Heart right ventricle (tissue), 16 donors: Measurements from ENCODE around the gene ZNF213. TPM values are rescaled to one million over a fixed set of nuclear protein-coding genes. Genes with fewer than 3 reads are reported as not detected.

Experiments
- ATAC-seq, 8 donors: fragments of 200-7000 bp; cut with Tn5 transposase; one replicate each; pipeline ENCODE4 v1.9.1; 2020; ENCODE audit warnings: mild to moderate bottlenecking in 8 of 8, moderate library complexity in 8 of 8, moderate number of reproducible peaks in 1 of 8
- DNase-seq, 2 donors: peaks; one replicate each; pipeline ENCODE4 v3.0.0-alpha.2; 2020
- H3K27ac ChIP-seq, 10 donors: fragments of 200-600 bp; sonication (generic) in 2 of 10; one replicate each; pipeline versions ENCODE4 v1.5.0 to v1.8.0; 2020 to 2022; ENCODE audit warnings: mild to moderate bottlenecking in 3 of 10
- H3K27me3 ChIP-seq, 7 donors: fragments of 200-600 bp; one replicate each; pipeline ENCODE4 v1.8.0; 2021 to 2022; ENCODE audit warnings: mild to moderate bottlenecking in 2 of 7
- H3K36me3 ChIP-seq, 9 donors: fragments of 200-600 bp; sonication (generic) in 1 of 9; one replicate each; pipeline versions ENCODE4 v1.5.0 to v1.8.0; 2020 to 2022; ENCODE audit warnings: mild to moderate bottlenecking in 2 of 9
- H3K4me1 ChIP-seq, 9 donors: fragments of 200-600 bp; sonication (generic) in 1 of 9; one replicate each; pipeline versions ENCODE4 v1.5.0 to v1.8.0; 2020 to 2022; ENCODE audit warnings: mild to moderate bottlenecking in 4 of 9
- H3K4me3 ChIP-seq, 10 donors: fragments of 200-600 bp; sonication (generic) in 2 of 10; one replicate each; pipeline versions ENCODE4 v1.5.0 to v1.8.0; 2020 to 2022; ENCODE audit warnings: mild to moderate bottlenecking in 7 of 10, moderate library complexity in 2 of 10
- H3K9me3 ChIP-seq, 11 donors: fragments of 200-600 bp in 10 of 11; sonication (generic) in 2 of 11; one replicate each; pipeline versions ENCODE4 v1.5.0 to v1.8.0; 2013 to 2022; ENCODE audit warnings: mild to moderate bottlenecking in 2 of 11, control low read depth in 1 of 11, moderate library complexity in 1 of 11
- WGBS, 2 donors: extraction: QIAGEN DNeasy Blood & Tissue Kit; methylation state at CpG; one replicate each; pipeline ENCODE4 v1.1.7; 2013; ENCODE audit warnings: inconsistent platforms in 1 of 2; 5-methylcytosine and 5-hydroxymethylcytosine counted together
- intact Hi-C, 10 donors: fragments of 100-400 bp; cut with DNase I; formaldehyde crosslinking; loops; one replicate each; pipeline versions ENCODE4 v1.11.1 to v1.14.2; 2022
- polyA plus RNA-seq, 2 donors: library from polyadenylated mRNA; stranded (reverse); fragments of 200-250 nt; gene quantifications; one replicate each; pipeline ENCODE4 v1.2.3, GENCODE V29; 2013
- total RNA-seq, 10 donors: library from RNA; stranded (reverse); fragmentation: NEBNext Ultra II Directional in 3 of 10; extraction: Animal tissue kit (Norgen Biotek cat#: 25700) in 3 of 10; gene quantifications; one replicate each; pipeline versions ENCODE4 v1.2.1 to v1.2.4, GENCODE V29; 2021 to 2023
- TF ChIP-seq, protein P1 (sequence below), 9 donors: fragments of 200-600 bp; sonication (generic) in 2 of 9; IDR thresholded peaks; one replicate each; pipeline versions ENCODE4 v1.5.0 to v1.8.0; 2021 to 2022; ENCODE audit warnings: antibody characterized with exemption in 9 of 9, mild to moderate bottlenecking in 5 of 9, moderate library complexity in 1 of 9
- donor health status: Arrhythmogenic right ventricular cardiomyopathy.
- donor health status: ischemic (EF 13 %, LVEDD 7.1; RV severe dilation, severe dysfunction).
- donor health status: healthy with polysubstance abuse.
- donor health status: DM: no; HTN: yes; CAD: no.
- donor health status: DM: no; HTN: no; CAD: no.
- donor health status: ischemic (EF 25% LVEDD 6.9; RV normal size, moderate dysfunction).
- donor health status: ischemic (EF 25% LVEDD 5.7; RV mildly dilated, moderate dysfunction).
- donor health status: healthy.
- donor health status: DM: yes; HTN: yes; CAD: no.
- donor health status: Ischemic cardiomyopathy.
- donor health status: ischemic (EF 35%, LVEDD 5.7; RV mildly dilated, moderate dysfunction).
- donor health status: nonischemic (EF 11% LVEDD 7.7; RV severe dilation, severe dysfunction).
- donor health status: DM: yes; HTN: yes; CAD: no.
- donor health status: PGD.
- donor health status: ischemic (EF 29% LVEDD 5.4; RV normal size, mild dysfunction).
- donor health status: nonischemic (EF 23%, LVEDD 6.1; RV moderate dilation, normal function).

The ZNF213 gene
- total and polyA plus RNA-seq, 12 donors = 5.9 to 10.1 (median 7.7) TPM

DNA sequence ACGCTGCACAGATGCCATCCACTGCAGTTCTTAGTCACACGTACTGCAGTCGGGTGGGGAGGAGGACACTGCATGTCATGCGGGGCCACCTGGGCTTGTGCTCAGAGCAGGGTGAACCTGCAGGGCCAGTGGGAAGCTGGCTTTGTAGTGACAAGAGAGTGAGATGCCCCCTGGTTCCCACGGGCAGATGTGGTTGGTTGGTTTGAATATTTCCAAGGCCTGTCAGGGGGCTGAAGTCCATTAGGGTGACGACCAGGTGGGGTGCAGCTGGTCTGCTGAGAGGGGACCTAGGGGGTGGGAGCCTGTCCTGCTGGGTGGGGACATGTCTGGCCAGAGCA lies 14.3 kb downstream of the ZNF213 start:
- no peak for ATAC-seq
- WGBS, 2 donors = 91 to 94% methylated on average over 6 of the region's 6 CpGs
- H3K4me3 ChIP-seq = peak overlapping the region in 4 of 10 donors; percentile 72 to 78 (median 75)
- peaks cover 5 to 47% (median 34%) of the 10 kb centered on the region in 9 donors for H3K4me1 ChIP-seq
- TF ChIP-seq, protein P1, sequence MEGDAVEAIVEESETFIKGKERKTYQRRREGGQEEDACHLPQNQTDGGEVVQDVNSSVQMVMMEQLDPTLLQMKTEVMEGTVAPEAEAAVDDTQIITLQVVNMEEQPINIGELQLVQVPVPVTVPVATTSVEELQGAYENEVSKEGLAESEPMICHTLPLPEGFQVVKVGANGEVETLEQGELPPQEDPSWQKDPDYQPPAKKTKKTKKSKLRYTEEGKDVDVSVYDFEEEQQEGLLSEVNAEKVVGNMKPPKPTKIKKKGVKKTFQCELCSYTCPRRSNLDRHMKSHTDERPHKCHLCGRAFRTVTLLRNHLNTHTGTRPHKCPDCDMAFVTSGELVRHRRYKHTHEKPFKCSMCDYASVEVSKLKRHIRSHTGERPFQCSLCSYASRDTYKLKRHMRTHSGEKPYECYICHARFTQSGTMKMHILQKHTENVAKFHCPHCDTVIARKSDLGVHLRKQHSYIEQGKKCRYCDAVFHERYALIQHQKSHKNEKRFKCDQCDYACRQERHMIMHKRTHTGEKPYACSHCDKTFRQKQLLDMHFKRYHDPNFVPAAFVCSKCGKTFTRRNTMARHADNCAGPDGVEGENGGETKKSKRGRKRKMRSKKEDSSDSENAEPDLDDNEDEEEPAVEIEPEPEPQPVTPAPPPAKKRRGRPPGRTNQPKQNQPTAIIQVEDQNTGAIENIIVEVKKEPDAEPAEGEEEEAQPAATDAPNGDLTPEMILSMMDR (IDR thresholded peaks at IDR 0.05) = no peak
- H3K27me3 ChIP-seq = peaks cover 0 to 14% (median 0%) of the 10 kb centered on the region in 7 donors
- no peak for DNase-seq
- peak overlapping the region in 9 of 10 donors; percentile 72 to 93 (median 87) for H3K27ac ChIP-seq
- H3K36me3 ChIP-seq = no peaks in the 10 kb centered on the region
- intact Hi-C loops = no loop called here
- peaks cover 0 to 5% (median 0%) of the 10 kb centered on the region in 11 donors for H3K9me3 ChIP-seq

DNA sequence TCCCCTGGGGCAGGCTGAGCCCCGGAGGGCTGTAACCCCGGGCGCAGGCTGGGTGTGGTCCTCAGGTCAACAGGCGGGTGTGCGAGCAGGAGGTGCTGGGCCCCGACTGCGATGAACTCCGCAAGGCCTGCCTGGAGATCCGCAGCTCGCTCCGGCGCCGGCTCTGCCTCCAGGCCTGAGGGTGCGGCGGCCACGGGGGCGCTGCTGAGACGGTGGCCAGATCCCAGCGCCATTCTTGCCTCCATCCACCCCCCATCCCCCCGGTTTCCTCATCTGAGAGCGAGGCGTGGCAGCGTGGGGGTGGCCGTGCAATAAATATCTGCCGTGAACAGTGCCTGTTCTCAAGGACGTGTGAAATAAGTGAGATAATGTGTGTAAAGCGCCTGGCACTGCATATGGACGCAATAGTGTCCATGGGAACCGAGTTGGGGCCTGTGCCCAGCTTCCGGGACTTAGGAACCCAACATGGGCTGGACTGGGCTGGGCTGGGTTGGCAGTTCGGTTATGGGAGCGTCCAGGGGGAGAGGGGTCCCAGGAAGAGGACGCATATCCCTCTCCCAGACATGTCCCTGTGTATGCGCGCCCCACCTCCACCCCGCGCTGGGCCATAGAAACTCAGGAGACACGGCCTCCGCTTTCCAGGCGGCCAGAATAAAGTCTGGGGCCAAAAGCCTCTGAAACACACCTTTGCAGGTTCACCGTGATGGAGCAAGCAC lies 15.0 kb downstream of the ZNF213 start:
- intact Hi-C loops = loop anchor here in 3 of 10 donors (10.0 kb wide), 3 partner anchors 115 to 355 kb away; partner anchors contain the start of gene CLUAP1 (in 1 of the 3)
- ATAC-seq (peak; percentile 46 to 70 (median 61)), DNase-seq (peak; percentile 73)
- TF ChIP-seq, protein P1 (IDR thresholded peaks at IDR 0.05) = peak in 8 of 9 donors; percentile 22 to 63 (median 52)
- Histone ChIP-seq H3K27me3 (peaks cover 0 to 14% (median 0%) of the 10 kb centered on the region in 7 donors), H3K27ac (peak overlapping the region; percentile 59 to 93 (median 87)), H3K36me3 (no peaks in the 10 kb centered on the region), H3K4me1 (peaks cover 2 to 41% (median 28%) of the 10 kb centered on the region in 9 donors), H3K9me3 (peaks cover 0 to 10% (median 0%) of the 10 kb centered on the region in 11 donors), H3K4me3 (peak overlapping the region; percentile 53 to 78 (median 70))
- WGBS, 2 donors = 8% methylated on average over 39 to 41 of the region's 41 CpGs

DNA sequence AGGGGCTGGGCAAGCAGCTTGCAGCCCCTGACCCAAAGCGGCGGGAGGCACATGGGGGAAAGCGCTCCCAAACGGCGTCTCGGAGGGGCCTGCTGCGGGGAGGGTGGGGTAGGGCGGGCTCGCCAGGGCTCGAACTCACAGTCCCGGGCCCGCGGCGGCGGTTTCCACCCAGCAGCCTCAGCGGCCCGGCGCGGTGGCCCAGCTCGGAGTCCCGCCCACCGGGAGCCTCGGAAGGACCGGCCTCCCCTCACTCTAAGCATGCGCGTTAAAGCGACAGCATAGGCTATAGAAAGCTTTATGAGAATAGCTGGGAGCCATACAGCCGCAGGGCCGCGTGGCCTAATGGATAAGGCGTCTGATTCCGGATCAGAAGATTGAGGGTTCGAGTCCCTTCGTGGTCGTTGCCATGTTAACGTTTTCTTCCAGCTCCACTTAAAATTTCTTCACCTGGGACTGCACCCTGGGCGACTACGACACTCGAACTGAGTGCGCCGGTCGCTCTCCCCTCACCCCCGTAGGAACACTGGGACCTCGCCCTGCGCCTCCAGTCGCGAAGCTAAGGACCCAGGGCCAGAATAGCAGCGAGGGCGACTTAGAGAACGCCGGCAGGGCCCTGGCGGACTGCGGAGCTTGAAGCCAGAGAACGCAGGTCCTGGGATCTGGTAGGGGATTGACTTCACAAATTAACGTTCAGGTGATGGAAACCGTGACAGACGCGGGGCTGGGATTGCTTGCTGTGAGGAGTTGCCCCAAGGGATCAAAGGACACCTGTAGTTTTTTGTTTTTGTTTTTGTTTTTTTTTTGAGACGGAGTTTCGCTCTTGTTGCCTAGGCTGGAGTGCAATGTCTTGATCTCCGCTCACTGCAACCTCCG lies 15.8 kb downstream of the ZNF213 start:
- peak overlapping the region; percentile 59 to 93 (median 87) for H3K27ac ChIP-seq
- H3K36me3 ChIP-seq = no peaks in the 10 kb centered on the region
- peaks cover 0 to 14% (median 0%) of the 10 kb centered on the region in 7 donors for H3K27me3 ChIP-seq
- H3K4me3 ChIP-seq = peak overlapping the region; percentile 53 to 78 (median 70)
- ATAC-seq (peak; percentile 91 to 95 (median 94)), DNase-seq (peak; percentile 93 to 94)
- TF ChIP-seq, protein P1 (IDR thresholded peaks at IDR 0.05) = no peak
- H3K4me1 ChIP-seq = peaks cover 2 to 38% (median 21%) of the 10 kb centered on the region in 9 donors
- WGBS, 2 donors = 1% methylated on average over 62 of the region's 62 CpGs
- intact Hi-C loops = loop anchor here in 3 of 10 donors (10.0 kb wide), 3 partner anchors 114 to 354 kb away; partner anchors contain the start of gene CLUAP1 (in 1 of the 3)
- H3K9me3 ChIP-seq = peaks cover 0 to 11% (median 0%) of the 10 kb centered on the region in 11 donors

DNA sequence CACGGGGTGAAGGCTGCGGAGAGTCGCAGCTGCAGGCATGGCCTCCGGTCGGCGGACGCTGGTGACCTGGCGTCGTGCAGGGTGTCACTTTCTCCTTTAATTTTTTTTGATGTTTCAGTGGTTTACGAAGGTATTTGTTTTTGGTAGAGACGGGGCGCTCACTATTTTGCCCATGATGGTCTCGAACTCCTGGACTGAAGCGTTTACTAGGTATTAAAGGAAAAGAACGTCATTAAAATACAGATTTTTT lies 17.1 kb downstream of the ZNF213 start:
- Histone ChIP-seq H3K4me1 (peaks cover 2 to 38% (median 22%) of the 10 kb centered on the region in 9 donors), H3K9me3 (peaks cover 0 to 11% (median 0%) of the 10 kb centered on the region in 11 donors), H3K4me3 (peak overlapping the region in 9 of 10 donors; percentile 31 to 78 (median 72)), H3K36me3 (no peaks in the 10 kb centered on the region), H3K27me3 (peaks cover 0 to 14% (median 0%) of the 10 kb centered on the region in 7 donors), H3K27ac (peak overlapping the region in 4 of 10 donors; percentile 0 to 68 (median 19))
- 5 to 6% methylated on average over 15 of the region's 15 CpGs for WGBS, 2 donors
- TF ChIP-seq, protein P1 (IDR thresholded peaks at IDR 0.05) = no peak
- DNase-seq = no peak
- ATAC-seq = no peak
- intact Hi-C loops = loop anchor here in 3 of 10 donors (10.0 kb wide), 3 partner anchors 113 to 353 kb away; partner anchors contain the start of gene CLUAP1 (in 1 of the 3)
